ENCODE results near the gene GALNT12. TPM values are rescaled to one million over a fixed set of nuclear protein-coding genes. Genes with fewer than 3 reads are reported as not detected.

The GALNT12 gene
- total RNA-seq, 1 experiment from 2014 or later: 31.2 TPM

DNA sequence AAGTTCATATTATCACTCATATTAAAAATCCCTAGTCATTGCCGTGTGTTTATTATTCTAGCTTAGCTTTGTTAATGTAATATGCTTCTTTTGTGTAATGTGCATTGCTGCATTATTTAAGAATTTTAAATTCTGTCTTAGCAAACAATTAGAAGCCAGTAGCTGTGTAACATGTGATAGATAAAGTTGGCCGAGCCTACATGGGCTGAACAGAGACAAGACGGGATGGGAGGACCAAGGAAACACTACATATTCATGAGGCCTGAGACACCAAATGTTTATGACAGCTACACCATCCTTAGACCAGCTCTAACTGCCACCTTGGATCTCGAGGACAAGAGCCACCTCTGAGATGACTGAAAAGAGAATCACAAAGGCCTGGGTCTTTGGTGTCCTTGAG, 85.2 kb downstream of the GALNT12 start:
- CTCF ChIA-PET: no interaction called here
- ATAC-seq: no peak
- Histone ChIP-seq H3K9me3 (ENCODE audit: control insufficient read depth in 1 of 2, insufficient read depth in 1 of 2, low read depth in 1 of 2, low read length in 2 of 2) (no peaks in the 10 kb centered on the region), H3K79me2 (ENCODE audit: insufficient read depth, low read length) (no peaks in the 10 kb centered on the region), H3K27ac (ENCODE audit: low read depth, low read length) (no peak overlapping the region), H3K36me3 (ENCODE audit: control insufficient read depth in 1 of 2, insufficient read depth in 2 of 2, low read length in 2 of 2) (no peaks in the 10 kb centered on the region), H3K4me1 (ENCODE audit: control insufficient read depth in 1 of 2, insufficient read depth in 2 of 2, low read length in 2 of 2) (no peaks in the 10 kb centered on the region), H3K9me2 (ENCODE audit: insufficient read depth) (no peaks in the 10 kb centered on the region), H2AFZ (ENCODE audit: low read depth, low read length, poor library complexity, severe bottlenecking) (no peak overlapping the region), H3K9ac (ENCODE audit: low read length) (no peak overlapping the region), H3K27me3 (ENCODE audit: insufficient read depth, low read length) (no peaks in the 10 kb centered on the region), H4K20me1 (ENCODE audit: insufficient read depth) (no peaks in the 10 kb centered on the region), H3K4me2 (ENCODE audit: low read length) (no peak overlapping the region), H3K4me3 (replicated peaks in 1 of 2; ENCODE audit: low read depth in 1 of 2, low read length in 2 of 2) (no peak overlapping the region)
- POLR2A ChIA-PET: no interaction called here
- RAD21 ChIA-PET (ENCODE audit: low non-redundant PET in 1 of 2, low total read pairs in 2 of 2, uncharacterized antibody in 2 of 2, unreplicated experiment in 2 of 2): no interaction called here
- no peak for DNase-seq (ENCODE audit: low read depth, low spot score)
- no peak for TF ChIP-seq SP1 (IDR thresholded peaks at IDR 0.05; ENCODE audit: low read depth)
- TF ChIP-seq CBX3 (IDR thresholded peaks at IDR 0.05; ENCODE audit: low read depth): no peak
- TF ChIP-seq, protein P1, sequence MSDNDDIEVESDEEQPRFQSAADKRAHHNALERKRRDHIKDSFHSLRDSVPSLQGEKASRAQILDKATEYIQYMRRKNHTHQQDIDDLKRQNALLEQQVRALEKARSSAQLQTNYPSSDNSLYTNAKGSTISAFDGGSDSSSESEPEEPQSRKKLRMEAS (IDR thresholded peaks at IDR 0.05): no peak
- no peak for TF ChIP-seq ZNF274 (IDR thresholded peaks at IDR 0.05; ENCODE audit: low read depth, low read length)
- no peak for TF ChIP-seq EZH2phosphoT487 (IDR thresholded peaks at IDR 0.05; ENCODE audit: borderline replicate concordance)
- TF ChIP-seq, protein P2, sequence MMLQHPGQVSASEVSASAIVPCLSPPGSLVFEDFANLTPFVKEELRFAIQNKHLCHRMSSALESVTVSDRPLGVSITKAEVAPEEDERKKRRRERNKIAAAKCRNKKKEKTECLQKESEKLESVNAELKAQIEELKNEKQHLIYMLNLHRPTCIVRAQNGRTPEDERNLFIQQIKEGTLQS (IDR thresholded peaks at IDR 0.05): no peak
- no peak for TF ChIP-seq TCF7L2 (IDR thresholded peaks at IDR 0.05; ENCODE audit: borderline replicate concordance, extremely low read depth, insufficient read depth, insufficient read length)
- no peak for TF ChIP-seq CEBPB (IDR thresholded peaks at IDR 0.05; ENCODE audit: low read depth)
- TF ChIP-seq, protein P3, sequence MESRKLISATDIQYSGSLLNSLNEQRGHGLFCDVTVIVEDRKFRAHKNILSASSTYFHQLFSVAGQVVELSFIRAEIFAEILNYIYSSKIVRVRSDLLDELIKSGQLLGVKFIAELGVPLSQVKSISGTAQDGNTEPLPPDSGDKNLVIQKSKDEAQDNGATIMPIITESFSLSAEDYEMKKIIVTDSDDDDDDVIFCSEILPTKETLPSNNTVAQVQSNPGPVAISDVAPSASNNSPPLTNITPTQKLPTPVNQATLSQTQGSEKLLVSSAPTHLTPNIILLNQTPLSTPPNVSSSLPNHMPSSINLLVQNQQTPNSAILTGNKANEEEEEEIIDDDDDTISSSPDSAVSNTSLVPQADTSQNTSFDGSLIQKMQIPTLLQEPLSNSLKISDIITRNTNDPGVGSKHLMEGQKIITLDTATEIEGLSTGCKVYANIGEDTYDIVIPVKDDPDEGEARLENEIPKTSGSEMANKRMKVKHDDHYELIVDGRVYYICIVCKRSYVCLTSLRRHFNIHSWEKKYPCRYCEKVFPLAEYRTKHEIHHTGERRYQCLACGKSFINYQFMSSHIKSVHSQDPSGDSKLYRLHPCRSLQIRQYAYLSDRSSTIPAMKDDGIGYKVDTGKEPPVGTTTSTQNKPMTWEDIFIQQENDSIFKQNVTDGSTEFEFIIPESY (IDR thresholded peaks at IDR 0.05; ENCODE audit: extremely low read depth, insufficient replicate concordance, low read length): no peak
- no peak for TF ChIP-seq FOSL1 (IDR thresholded peaks at IDR 0.05; ENCODE audit: low read depth)
- no peak for TF ChIP-seq JUND (IDR thresholded peaks at IDR 0.05)
- no peak for TF ChIP-seq EGR1 (IDR thresholded peaks at IDR 0.05; ENCODE audit: low read depth)
- TF ChIP-seq EZH2 (IDR thresholded peaks at IDR 0.05): no peak
- BruUV-seq (replicated peaks): no TSS peak
- intact Hi-C loops (cut with micrococcal nuclease): no loop called here
